Kidney epithelial cell (primary cell): ENCODE measurements around the gene ABCB10. TPM values are rescaled to one million over a fixed set of nuclear protein-coding genes. Genes with fewer than 3 reads are reported as not detected.
"Not testable (repeated sequence)": the region's sequence is repeated elsewhere in the genome, so short reads cannot be mapped to it uniquely, and the experiment has no call there.

Experiments used
- DNase-seq: peaks from one replicate; pipeline ENCODE4 v3.0.0-alpha.2; 2010; ENCODE audit warnings: low read depth
- H3K27me3 ChIP-seq: 2 replicates; pipeline ENCODE4 v1.6.0; 2011; ENCODE audit warnings: low read length; ENCODE audit not compliant: control insufficient read depth, insufficient read depth
- H3K36me3 ChIP-seq: 2 replicates; pipeline ENCODE4 v1.5.1; 2011; ENCODE audit warnings: low read length; ENCODE audit not compliant: control insufficient read depth, insufficient read depth
- H3K4me3 ChIP-seq: 2 replicates; pipeline ENCODE4 v1.5.1; 2011; ENCODE audit warnings: low read depth, mild to moderate bottlenecking, control low read depth, low read length
- CTCF ChIP-seq: IDR thresholded peaks from 2 replicates; pipeline ENCODE4 v1.5.1; 2011; ENCODE audit warnings: mild to moderate bottlenecking, moderate library complexity, low read length, control low read depth, inconsistent platforms; ENCODE audit not compliant: insufficient read depth, poor library complexity, severe bottlenecking
- total RNA-seq: library from RNA; depleted of rRNA; stranded (reverse); fragments of >200 nt; gene quantifications from 2 replicates; pipeline ENCODE4 v1.2.3, GENCODE V29; 2015

Gene ABCB10
- total RNA-seq, 1 donor from 2014 or later: 11.9 TPM

- Histone ChIP-seq H3K4me3 (no peak overlapping the region), H3K27me3 (no peaks in the 10 kb centered on the region), H3K36me3 (no peaks in the 10 kb centered on the region)
- no peak for TF ChIP-seq CTCF
- no peak for DNase-seq
Measured at GRCh38 chr1:229480495-229480894, 78.0 kb downstream of the ABCB10 start.

DNA sequence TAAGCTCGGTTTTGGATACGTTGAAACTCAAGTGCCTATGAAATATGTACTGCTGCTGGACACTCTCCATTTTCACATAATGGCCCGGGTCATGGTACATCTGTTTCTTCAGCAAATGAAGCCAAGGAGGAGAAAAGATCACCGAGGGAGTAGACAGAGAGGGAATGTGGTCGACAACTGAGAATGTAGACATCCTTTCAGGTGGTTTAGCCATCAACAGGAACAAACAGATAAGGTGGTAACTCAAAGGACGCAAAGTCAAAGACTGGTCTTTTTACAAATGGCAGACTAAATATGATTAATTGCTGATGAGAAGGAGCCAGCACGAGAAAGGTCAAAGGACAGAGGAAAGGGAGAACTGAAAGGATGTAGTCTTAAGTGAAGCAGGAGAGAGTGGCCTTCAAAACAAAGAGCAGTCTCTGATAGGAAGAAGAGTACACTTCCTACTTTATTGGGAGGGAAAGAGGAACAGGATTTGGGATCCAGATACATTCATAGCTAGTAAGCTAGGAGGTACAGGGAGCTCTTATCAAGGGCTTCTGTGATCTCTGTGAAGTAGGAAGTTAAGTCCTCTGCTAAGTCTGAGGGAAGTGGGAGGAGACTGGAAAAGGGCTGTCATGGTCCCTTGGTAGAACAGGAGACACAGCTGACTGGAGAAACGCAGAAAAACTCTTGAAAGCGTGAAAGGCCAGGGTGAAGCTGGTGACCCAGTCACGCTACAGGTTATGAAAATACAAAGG is 78.7 kb downstream of the ABCB10 start:
- no peak overlapping the region for H3K4me3 ChIP-seq
- TF ChIP-seq CTCF: no peak
- H3K36me3 ChIP-seq: no peaks in the 10 kb centered on the region
- DNase-seq: no peak
- H3K27me3 ChIP-seq: no peaks in the 10 kb centered on the region

DNA sequence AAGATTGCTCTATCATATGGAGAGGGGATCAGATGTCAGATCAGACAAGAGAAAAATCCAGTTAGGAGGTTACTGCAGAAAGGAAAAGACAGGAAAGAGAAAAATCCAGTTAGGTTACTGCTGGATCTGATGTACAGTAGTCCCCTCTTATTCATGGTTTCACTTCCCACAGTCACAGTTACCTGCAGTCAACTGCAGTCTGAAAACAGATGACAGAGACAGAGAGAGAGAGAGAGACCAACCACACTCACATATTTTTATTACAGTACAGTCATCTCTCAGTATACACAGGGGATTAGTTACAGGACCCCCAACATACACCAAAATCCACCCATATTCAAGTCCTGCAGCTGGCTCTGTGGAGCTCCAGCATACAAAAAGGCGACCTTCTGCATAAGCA is 79.7 kb downstream of the ABCB10 start:
- Histone ChIP-seq H3K27me3 (no peaks in the 10 kb centered on the region), H3K4me3 (no peak overlapping the region), H3K36me3 (peaks cover 1% of the 10 kb centered on the region)
- DNase-seq: no peak
- no peak for TF ChIP-seq CTCF

DNA sequence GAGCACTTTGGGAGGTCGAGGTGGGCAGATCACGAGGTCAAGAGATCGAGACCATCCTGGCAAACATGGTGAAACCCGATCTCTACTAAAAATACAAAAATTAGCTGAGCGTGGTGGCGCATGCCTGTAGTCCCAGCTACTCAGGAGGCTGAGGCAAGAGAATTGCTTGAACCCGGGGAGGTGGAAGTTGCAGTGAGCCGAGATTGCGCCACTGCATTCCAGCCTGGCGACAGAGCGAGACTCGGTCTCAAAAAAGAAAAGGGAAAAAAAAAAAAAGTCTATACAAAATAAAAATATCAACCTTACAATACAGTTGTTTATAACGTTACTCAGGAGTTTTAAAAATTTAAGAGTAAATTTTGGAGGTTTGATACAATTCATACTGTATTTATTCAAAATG is 82.6 kb downstream of the ABCB10 start:
- not testable (repeated sequence) for H3K4me3 ChIP-seq, H3K36me3 ChIP-seq, H3K27me3 ChIP-seq, DNase-seq

DNA sequence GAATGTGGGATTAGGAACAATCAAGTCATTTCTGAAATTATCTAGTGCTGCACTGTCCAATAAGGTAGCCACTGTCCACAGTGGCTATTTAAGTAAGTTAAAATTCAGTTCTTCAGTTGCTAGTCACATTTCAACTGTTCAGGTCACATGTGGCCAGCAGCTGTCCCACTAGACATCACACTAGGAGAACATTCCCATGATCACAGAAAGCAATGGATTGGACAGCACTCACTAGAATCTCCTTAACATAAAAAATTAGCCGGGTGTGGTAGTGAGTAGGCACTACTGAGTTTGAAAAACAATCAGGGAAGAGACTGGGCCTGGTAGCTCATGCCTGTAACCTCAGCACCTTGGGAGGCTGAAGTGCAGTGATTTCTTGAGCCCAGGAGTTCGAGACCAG is 84.0 kb downstream of the ABCB10 start:
- TF ChIP-seq CTCF: no peak
- no peak overlapping the region for H3K4me3 ChIP-seq
- H3K36me3 ChIP-seq: peaks cover 1% of the 10 kb centered on the region
- no peaks in the 10 kb centered on the region for H3K27me3 ChIP-seq
- no peak for DNase-seq

DNA sequence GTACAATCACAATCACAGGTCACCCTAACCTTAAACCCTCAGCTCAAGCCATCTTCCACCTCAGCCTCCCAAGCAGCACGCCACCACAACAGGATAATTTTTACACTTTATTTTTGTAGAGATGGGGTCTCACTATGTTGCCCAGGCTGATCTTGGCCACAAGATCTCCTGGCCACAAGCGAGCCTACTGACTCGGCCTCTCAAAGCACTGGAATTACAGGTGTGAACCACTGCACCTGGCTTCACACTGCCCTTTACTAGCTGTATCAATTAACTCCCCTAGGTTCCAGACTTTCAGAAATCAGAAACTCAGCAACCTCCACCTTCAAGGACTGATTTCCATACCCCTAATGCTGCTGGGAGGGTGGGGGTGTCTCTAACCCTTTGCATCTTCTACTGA is 87.3 kb downstream of the ABCB10 start:
- peaks cover 1% of the 10 kb centered on the region for H3K36me3 ChIP-seq
- no peak for DNase-seq
- no peak overlapping the region for H3K4me3 ChIP-seq
- no peaks in the 10 kb centered on the region for H3K27me3 ChIP-seq
- TF ChIP-seq CTCF: no peak
